Esophagus muscularis mucosa (tissue), 4 donors: ENCODE data around the gene LRMDA. TPM values are rescaled to one million over a fixed set of nuclear protein-coding genes. Genes with fewer than 3 reads are reported as not detected.
A peak's percentile ranks its signal among the peaks of the same experiment; 100 is the strongest.

Experiments
- DNase-seq: peaks from one replicate; pipeline ENCODE4 v3.0.0-alpha.2; 2017; ENCODE audit errors: extremely low spot score
- H3K27ac ChIP-seq, 4 donors: fragments of 200-600 bp; sonication (generic); replicated peaks in 1 of 4; 1 replicate in 3 of 4; 2 replicates in 1 of 4; pipeline ENCODE4 v1.5.1; 2016 to 2019; ENCODE audit warnings: mild to moderate bottlenecking in 1 of 4
- H3K27me3 ChIP-seq, 4 donors: fragments of 200-600 bp; sonication (generic); one replicate each; pipeline versions ENCODE4 v1.5.1 to v1.6.0; 2016 to 2019
- H3K36me3 ChIP-seq, 4 donors: fragments of 200-600 bp; sonication (generic); one replicate each; pipeline ENCODE4 v1.5.1; 2016 to 2019
- H3K4me1 ChIP-seq, 4 donors: fragments of 200-600 bp; sonication (generic); one replicate each; pipeline ENCODE4 v1.5.1; 2016 to 2019
- H3K4me3 ChIP-seq, 4 donors: fragments of 200-600 bp; sonication (generic); 1 replicate in 2 of 4; 2 replicates in 2 of 4; pipeline ENCODE4 v1.5.1; 2016 to 2019; ENCODE audit warnings: mild to moderate bottlenecking in 4 of 4, moderate library complexity in 1 of 4
- H3K9me3 ChIP-seq, 4 donors: fragments of 200-600 bp; sonication (generic); 1 replicate in 3 of 4; 2 replicates in 1 of 4; pipeline ENCODE4 v1.5.1; 2016 to 2019
- CTCF ChIP-seq, 3 experiments: fragments of 200-600 bp in 2 of 3; fragments of 450-650 bp in 1 of 3; sonication (generic) in 2 of 3; IDR thresholded peaks; one replicate each; pipeline ENCODE4 v1.5.1; 2017 to 2019; ENCODE audit warnings: antibody characterized with exemption in 3 of 3, mild to moderate bottlenecking in 2 of 3, moderate library complexity in 1 of 3
- EP300 ChIP-seq: sonication (generic); formaldehyde crosslinking; IDR thresholded peaks from one replicate; pipeline ENCODE4 v1.6.1; 2017; ENCODE audit warnings: antibody characterized with exemption
- POLR2A ChIP-seq: fragments of 450-650 bp; IDR thresholded peaks from one replicate; pipeline ENCODE4 v1.6.1; 2017; ENCODE audit warnings: antibody characterized with exemption, moderate library complexity, mild to moderate bottlenecking, low read depth
- POLR2AphosphoS5 ChIP-seq, 2 donors: sonication (generic); formaldehyde crosslinking; IDR thresholded peaks; one replicate each; pipeline ENCODE4 v1.6.1; 2017; ENCODE audit warnings: antibody characterized with exemption in 2 of 2
- WGBS: methylation state at CpG from one replicate; pipeline ENCODE4 v1.1.5; 2018; 5-methylcytosine and 5-hydroxymethylcytosine counted together
- intact Hi-C: fragments of 100-400 bp; cut with DNase I; formaldehyde crosslinking; loops from one replicate; pipeline ENCODE4 v1.15.1; 2023
- total RNA-seq, 4 donors: library from RNA; depleted of rRNA; stranded (reverse); fragments of >200 nt; gene quantifications; one replicate each; pipeline versions ENCODE4 v1.1.0 to v1.2.1, GENCODE V29; 2016

LRMDA gene
- total RNA-seq, 4 donors from 2014 or later: 14.3 to 34.9 (median 26.5) TPM

GRCh38 chr10:75497997-75498883, 66.8 kb downstream of the LRMDA start:
- DNase-seq: no peak
- intact Hi-C loops: no loop called here
- TF ChIP-seq CTCF (IDR thresholded peaks at IDR 0.05): no peak
- peak in 1 of 2 donors; percentile 30 for TF ChIP-seq POLR2AphosphoS5 (IDR thresholded peaks at IDR 0.05)

GRCh38 chr10:75498884-75499350, 67.5 kb downstream of the LRMDA start:
- Histone ChIP-seq H3K4me1 (peaks cover 8 to 21% (median 14%) of the 10 kb centered on the region in 4 donors), H3K36me3 (no peaks in the 10 kb centered on the region), H3K9me3 (no peaks in the 10 kb centered on the region), H3K4me3 (no peak overlapping the region), H3K27ac (peak overlapping the region in 1 of 4 donors; percentile 40), H3K27me3 (no peaks in the 10 kb centered on the region)
- intact Hi-C loops: no loop called here
- DNase-seq: no peak
- TF ChIP-seq CTCF (IDR thresholded peaks at IDR 0.05) (no peak), POLR2AphosphoS5 (IDR thresholded peaks at IDR 0.05) (no peak), POLR2A (no peak), EP300 (no peak)
- WGBS: 53% methylated on average over 5 of the region's 5 CpGs

More at GRCh38 chr10:75497997-75498883, 66.8 kb downstream of the LRMDA start:
- Histone ChIP-seq H3K36me3 (no peaks in the 10 kb centered on the region), H3K4me3 (no peak overlapping the region), H3K4me1 (peaks cover 8 to 21% (median 14%) of the 10 kb centered on the region in 4 donors), H3K9me3 (no peaks in the 10 kb centered on the region), H3K27me3 (no peaks in the 10 kb centered on the region), H3K27ac (peak overlapping the region in 1 of 4 donors; percentile 40)
- 65% methylated on average over 15 of the region's 15 CpGs for WGBS

GRCh38 chr10:75499556-75500160, 68.2 kb downstream of the LRMDA start:
- H3K27ac ChIP-seq: no peak overlapping the region
- DNase-seq: no peak
- WGBS: 60% methylated on average over 4 of the region's 4 CpGs
- H3K36me3 ChIP-seq: no peaks in the 10 kb centered on the region
- peaks cover 8 to 21% (median 14%) of the 10 kb centered on the region in 4 donors for H3K4me1 ChIP-seq
- no peak overlapping the region for H3K4me3 ChIP-seq
- TF ChIP-seq EP300: no peak
- TF ChIP-seq POLR2A: no peak
- no peak for TF ChIP-seq CTCF (IDR thresholded peaks at IDR 0.05)
- no peak for TF ChIP-seq POLR2AphosphoS5 (IDR thresholded peaks at IDR 0.05)
- H3K9me3 ChIP-seq: no peaks in the 10 kb centered on the region
- intact Hi-C loops: no loop called here
- no peaks in the 10 kb centered on the region for H3K27me3 ChIP-seq

- 98% methylated on average over 3 of the region's 3 CpGs for WGBS
- no peaks in the 10 kb centered on the region for H3K9me3 ChIP-seq
- intact Hi-C loops: no loop called here
Observed at GRCh38 chr10:75502389-75502788, 71.0 kb downstream of the LRMDA start.

More at GRCh38 chr10:75502389-75502788, 71.0 kb downstream of the LRMDA start:
- Histone ChIP-seq H3K4me1 (peaks cover 12 to 32% (median 24%) of the 10 kb centered on the region in 4 donors), H3K27ac (no peak overlapping the region), H3K4me3 (no peak overlapping the region), H3K27me3 (no peaks in the 10 kb centered on the region), H3K36me3 (no peaks in the 10 kb centered on the region)
- no peak for DNase-seq
- TF ChIP-seq CTCF (IDR thresholded peaks at IDR 0.05): no peak
- no peak for TF ChIP-seq POLR2AphosphoS5 (IDR thresholded peaks at IDR 0.05)
